Panc1 (cell line): ENCODE measurements around the gene PPP2R2B. TPM values are rescaled to one million over a fixed set of nuclear protein-coding genes. Genes with fewer than 3 reads are reported as not detected.

ENCODE experiments used
- ATAC-seq: fragments of 200-7000 bp; cut with Tn5 transposase; 2 replicates; pipeline ENCODE4 v1.9.1; 2020; ENCODE audit warnings: mild to moderate bottlenecking, moderate library complexity
- BruUV-seq: library from RNA; stranded (reverse); fragments of 400-500 nt; replicated peaks from 2 replicates; lab custom pipeline; 2021; lab: Mats Ljungman, UMichigan
- CTCF ChIA-PET: fragments of 300-600 bp; sonication (Branson Sonifier 250); formaldehyde crosslinking; loops from one replicate; lab custom pipeline; 2022; ENCODE audit warnings: antibody characterized with exemption; lab: Charles Lee
- POLR2A ChIA-PET: fragments of 300-600 bp; sonication (Branson Sonifier 250); formaldehyde crosslinking; loops from one replicate; lab custom pipeline; 2022; ENCODE audit warnings: antibody characterized with exemption; lab: Charles Lee
- DNase-seq: peaks from one replicate; pipeline ENCODE4 v3.0.0-alpha.2; 2010; ENCODE audit warnings: low read depth, low spot score
- H3K27ac ChIP-seq: 2 replicates; pipeline ENCODE4 v1.5.1; 2011; ENCODE audit warnings: mild to moderate bottlenecking, low read length, inconsistent platforms
- H3K27me3 ChIP-seq: fragments of 200-500 bp; sonication (Bioruptor generic); 2 replicates; pipeline ENCODE4 v1.6.0; 2014; ENCODE audit warnings: low read length, inconsistent platforms; ENCODE audit not compliant: control insufficient read depth, insufficient read depth
- H3K36me3 ChIP-seq: fragments of 200-500 bp; sonication (Bioruptor generic); 2 replicates; pipeline ENCODE4 v1.5.1; 2014; ENCODE audit warnings: inconsistent platforms, mild to moderate bottlenecking, low read length, moderate library complexity; ENCODE audit not compliant: control insufficient read depth, insufficient read depth
- H3K4me1 ChIP-seq: 2 replicates; pipeline ENCODE4 v1.5.1; 2011; ENCODE audit warnings: inconsistent platforms, mild to moderate bottlenecking, low read length, moderate library complexity; ENCODE audit not compliant: control insufficient read depth, insufficient read depth
- H3K4me3 ChIP-seq, 2 experiments: 2 replicates each; pipeline ENCODE4 v1.5.1; 2011 to 2012; ENCODE audit warnings: low read depth in 2 of 2, low read length in 2 of 2, mild to moderate bottlenecking in 2 of 2, inconsistent platforms in 1 of 2, moderate library complexity in 1 of 2
- H3K9me3 ChIP-seq: fragments of 200-500 bp; sonication (Bioruptor generic); 2 replicates; pipeline ENCODE4 v1.5.1; 2014; ENCODE audit warnings: low read depth, mild to moderate bottlenecking, inconsistent platforms, low read length, moderate library complexity; ENCODE audit not compliant: control insufficient read depth, insufficient read depth
- POLR2AphosphoS5 ChIP-seq: IDR thresholded peaks from 2 replicates; pipeline ENCODE4 v1.6.1; 2012; ENCODE audit warnings: mild to moderate bottlenecking, low read depth, low read length, moderate library complexity
- REST ChIP-seq, 2 experiments: IDR thresholded peaks; 2 replicates each; pipeline ENCODE4 v1.6.1; 2011 to 2012; ENCODE audit warnings: low read depth in 2 of 2, control low read depth in 1 of 2, low read length in 1 of 2, mild to moderate bottlenecking in 1 of 2, moderate library complexity in 1 of 2; ENCODE audit not compliant: insufficient read depth in 1 of 2
- SIN3A ChIP-seq: IDR thresholded peaks from 2 replicates; pipeline ENCODE4 v1.6.1; 2012; ENCODE audit warnings: low read depth, mild to moderate bottlenecking, low read length, moderate library complexity, borderline replicate concordance; ENCODE audit not compliant: insufficient read depth
- TCF7L2 ChIP-seq: IDR thresholded peaks from 2 replicates; pipeline ENCODE4 v1.6.1; 2011; ENCODE audit warnings: mild to moderate bottlenecking, low read depth, low read length, inconsistent platforms
- in situ Hi-C: cut with HindIII; loops from 2 replicates; pipeline ENCODE4 v1.10.0; 2016; ENCODE audit warnings: low sequenced_read_pairs, low pct_unique_long_range_greater_than_20kb
- intact Hi-C: fragments of 100-400 bp; cut with micrococcal nuclease; formaldehyde crosslinking; loops from one replicate; pipeline ENCODE4 v1.10.0; 2022; ENCODE audit not compliant: unreplicated experiment
- total RNA-seq: library from RNA; stranded (reverse); gene quantifications from one replicate; pipeline ENCODE4 v1.2.1, GENCODE V29; 2021; ENCODE audit not compliant: unreplicated experiment
- TF ChIP-seq, protein P1 (sequence below): fragments of 450-650 bp; IDR thresholded peaks from 2 replicates; pipeline ENCODE4 v1.5.1; 2017; ENCODE audit warnings: mild to moderate bottlenecking

The PPP2R2B gene
- total RNA-seq, 1 experiment from 2014 or later, result 8.8 TPM

- Histone ChIP-seq H3K9me3 (no peaks in the 10 kb centered on the region), H3K27ac (no peak overlapping the region), H3K4me3 (no peak overlapping the region), H3K27me3 (no peaks in the 10 kb centered on the region), H3K36me3 (no peaks in the 10 kb centered on the region), H3K4me1 (no peaks in the 10 kb centered on the region)
- ATAC-seq (no peak), DNase-seq (no peak)
- POLR2A ChIA-PET, result no interaction called here
- CTCF ChIA-PET, result no interaction called here
- no TSS peak for BruUV-seq
- no peak for TF ChIP-seq SIN3A
- TF ChIP-seq REST (IDR thresholded peaks at IDR 0.05; ENCODE audit: insufficient read depth in 1 of 2, low read depth in 2 of 2, low read length in 1 of 2), result no peak
- TF ChIP-seq POLR2AphosphoS5, result no peak
- intact Hi-C loops, result no loop called here
- in situ Hi-C loops, result no loop called here
Observed at GRCh38 chr5:146606893-146607292, 271.7 kb downstream of the PPP2R2B start.

- no TSS peak for BruUV-seq
Observed at GRCh38 chr5:146600376-146600775, 278.2 kb downstream of the PPP2R2B start.

DNA sequence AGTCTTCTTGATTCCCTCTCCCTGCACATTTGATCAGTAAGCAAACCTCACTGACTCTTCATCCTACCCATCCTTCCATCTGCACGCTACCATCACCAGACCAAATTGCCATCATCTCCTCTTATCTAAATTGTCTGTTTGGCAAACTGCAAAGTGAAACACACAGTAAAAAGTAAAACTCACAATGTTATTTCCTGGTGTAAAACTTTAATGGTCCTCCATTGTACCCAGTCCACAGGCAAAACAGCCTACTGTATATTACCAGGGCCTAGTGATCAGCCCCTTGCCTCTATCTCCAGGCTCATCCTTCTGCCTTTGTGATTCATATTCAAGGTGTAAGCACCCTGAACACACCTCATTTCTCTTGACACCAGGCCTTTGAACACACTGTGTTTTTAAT lies 279.3 kb downstream of the PPP2R2B start:
- no TSS peak for BruUV-seq
- ATAC-seq (no peak), DNase-seq (no peak)
- Histone ChIP-seq H3K9me3 (no peaks in the 10 kb centered on the region), H3K27ac (no peak overlapping the region), H3K4me1 (no peaks in the 10 kb centered on the region), H3K36me3 (no peaks in the 10 kb centered on the region), H3K4me3 (no peak overlapping the region), H3K27me3 (no peaks in the 10 kb centered on the region)
- ChIA-PET POLR2A (no interaction called here), CTCF (no interaction called here)
- in situ Hi-C loops (no loop called here), intact Hi-C loops (no loop called here)
- no peak for TF ChIP-seq TCF7L2
- no peak for TF ChIP-seq POLR2AphosphoS5
- TF ChIP-seq, protein P1, sequence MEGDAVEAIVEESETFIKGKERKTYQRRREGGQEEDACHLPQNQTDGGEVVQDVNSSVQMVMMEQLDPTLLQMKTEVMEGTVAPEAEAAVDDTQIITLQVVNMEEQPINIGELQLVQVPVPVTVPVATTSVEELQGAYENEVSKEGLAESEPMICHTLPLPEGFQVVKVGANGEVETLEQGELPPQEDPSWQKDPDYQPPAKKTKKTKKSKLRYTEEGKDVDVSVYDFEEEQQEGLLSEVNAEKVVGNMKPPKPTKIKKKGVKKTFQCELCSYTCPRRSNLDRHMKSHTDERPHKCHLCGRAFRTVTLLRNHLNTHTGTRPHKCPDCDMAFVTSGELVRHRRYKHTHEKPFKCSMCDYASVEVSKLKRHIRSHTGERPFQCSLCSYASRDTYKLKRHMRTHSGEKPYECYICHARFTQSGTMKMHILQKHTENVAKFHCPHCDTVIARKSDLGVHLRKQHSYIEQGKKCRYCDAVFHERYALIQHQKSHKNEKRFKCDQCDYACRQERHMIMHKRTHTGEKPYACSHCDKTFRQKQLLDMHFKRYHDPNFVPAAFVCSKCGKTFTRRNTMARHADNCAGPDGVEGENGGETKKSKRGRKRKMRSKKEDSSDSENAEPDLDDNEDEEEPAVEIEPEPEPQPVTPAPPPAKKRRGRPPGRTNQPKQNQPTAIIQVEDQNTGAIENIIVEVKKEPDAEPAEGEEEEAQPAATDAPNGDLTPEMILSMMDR, result no peak
- no peak for TF ChIP-seq REST (IDR thresholded peaks at IDR 0.05; ENCODE audit: insufficient read depth in 1 of 2, low read depth in 2 of 2, low read length in 1 of 2)
- no peak for TF ChIP-seq SIN3A

More at GRCh38 chr5:146600376-146600775, 278.2 kb downstream of the PPP2R2B start:
- no peaks in the 10 kb centered on the region for H3K27me3 ChIP-seq
- H3K9me3 ChIP-seq, result no peaks in the 10 kb centered on the region
- no peak for DNase-seq
- CTCF ChIA-PET, result no interaction called here
- POLR2A ChIA-PET, result no interaction called here
- no peaks in the 10 kb centered on the region for H3K36me3 ChIP-seq
- in situ Hi-C loops (no loop called here), intact Hi-C loops (no loop called here)
- H3K4me1 ChIP-seq, result no peaks in the 10 kb centered on the region
- no peak for ATAC-seq
- no peak for TF ChIP-seq SIN3A
- no peak overlapping the region for H3K4me3 ChIP-seq
- no peak overlapping the region for H3K27ac ChIP-seq
